GM23338 (cell line): Measurements from ENCODE around the gene CNGB1. TPM values are rescaled to one million over a fixed set of nuclear protein-coding genes. Genes with fewer than 3 reads are reported as not detected.

Experiments used
- ATAC-seq: fragments of 200-7000 bp; cut with Tn5 transposase; 3 replicates; pipeline ENCODE4 v1.9.1; 2020
- DNase-seq: peaks from one replicate; pipeline ENCODE4 v3.0.0-alpha.2; 2015; ENCODE audit warnings: low spot score
- H2AFZ ChIP-seq: fragments of 200-600 bp; sonication (generic); 2 replicates; pipeline ENCODE4 v1.8.0; 2016; ENCODE audit warnings: antibody characterized with exemption, mild to moderate bottlenecking, moderate library complexity
- H3F3A ChIP-seq: fragments of 200-600 bp; sonication (generic); replicated peaks from 2 replicates; pipeline ENCODE4 v1.8.0; 2017; ENCODE audit warnings: antibody characterized with exemption, mixed run types, low read depth
- H3K27ac ChIP-seq: fragments of 200-600 bp; sonication (generic); 2 replicates; pipeline ENCODE4 v1.6.1; 2016; ENCODE audit warnings: low read depth
- H3K27me3 ChIP-seq: fragments of 200-600 bp; sonication (generic); 2 replicates; pipeline ENCODE4 v1.8.0; 2016; ENCODE audit warnings: mild to moderate bottlenecking, mixed run types, moderate library complexity; ENCODE audit not compliant: insufficient read depth
- H3K36me3 ChIP-seq: fragments of 200-600 bp; sonication (generic); 2 replicates; pipeline ENCODE4 v1.8.0; 2016; ENCODE audit warnings: mild to moderate bottlenecking; ENCODE audit not compliant: insufficient read depth
- H3K4me1 ChIP-seq: fragments of 200-600 bp; sonication (generic); 2 replicates; pipeline ENCODE4 v1.8.0; 2016; ENCODE audit warnings: mild to moderate bottlenecking, moderate library complexity; ENCODE audit not compliant: insufficient read depth
- H3K4me2 ChIP-seq: fragments of 200-600 bp; sonication (generic); 2 replicates; pipeline ENCODE4 v1.7.1; 2017; ENCODE audit warnings: mixed run types
- H3K4me3 ChIP-seq: fragments of 200-600 bp; sonication (generic); 2 replicates; pipeline ENCODE4 v1.6.1; 2016; ENCODE audit warnings: mixed run types
- H3K79me2 ChIP-seq: fragments of 200-600 bp; sonication (generic); replicated peaks from 2 replicates; pipeline ENCODE4 v1.8.0; 2017; ENCODE audit warnings: mild to moderate bottlenecking; ENCODE audit not compliant: insufficient read depth
- H3K9me2 ChIP-seq: fragments of 200-600 bp; sonication (generic); 2 replicates; pipeline ENCODE4 v1.8.0; 2017; ENCODE audit not compliant: insufficient read depth
- H4K20me1 ChIP-seq: fragments of 200-600 bp; sonication (generic); replicated peaks from 2 replicates; pipeline ENCODE4 v1.8.0; 2017; ENCODE audit warnings: mild to moderate bottlenecking; ENCODE audit not compliant: insufficient read depth
- H3K27ac Mint-ChIP-seq: 2 replicates; pipeline ENCODE4 v1.8.0; 2020; ENCODE audit warnings: inconsistent platforms, mild to moderate bottlenecking, moderate library complexity, mixed read lengths
- H3K27me3 Mint-ChIP-seq: 3 replicates; pipeline ENCODE4 v1.8.0; 2022; ENCODE audit warnings: low read depth, mild to moderate bottlenecking, moderate library complexity, mixed read lengths, inconsistent platforms; ENCODE audit not compliant: insufficient read depth, poor library complexity
- H3K36me3 Mint-ChIP-seq: 3 replicates; pipeline ENCODE4 v1.8.0; 2021; ENCODE audit warnings: low read depth, mild to moderate bottlenecking, inconsistent platforms, moderate library complexity, mixed read lengths
- H3K4me1 Mint-ChIP-seq: 3 replicates; pipeline ENCODE4 v1.8.0; 2020; ENCODE audit warnings: mild to moderate bottlenecking, inconsistent platforms, mixed read lengths
- H3K4me3 Mint-ChIP-seq: 3 replicates; pipeline ENCODE4 v1.8.0; 2021; ENCODE audit warnings: moderate library complexity, mild to moderate bottlenecking, inconsistent platforms, mixed read lengths
- H3K9me3 Mint-ChIP-seq: 3 replicates; pipeline ENCODE4 v1.8.0; 2020; ENCODE audit warnings: moderate library complexity, mild to moderate bottlenecking, inconsistent platforms, mixed read lengths
- CREB1 ChIP-seq: fragments of 250-450 bp; sonication (Bioruptor Pico); IDR thresholded peaks from 2 replicates; pipeline ENCODE4 v1.5.0; 2020; ENCODE audit warnings: low read depth, mild to moderate bottlenecking, moderate library complexity
- CTCF ChIP-seq, 2 experiments: fragments of 200-600 bp in 1 of 2; sonication (generic) in 1 of 2; conservative IDR thresholded peaks; 2 replicates each; pipeline versions ENCODE4 v1.5.1 to v1.6.1; 2016 to 2017; ENCODE audit warnings: antibody characterized with exemption in 2 of 2, low read depth in 2 of 2, mild to moderate bottlenecking in 2 of 2, moderate library complexity in 1 of 2
- ETS1 ChIP-seq: IDR thresholded peaks from 2 replicates; pipeline ENCODE4 v1.6.1; 2016; ENCODE audit warnings: antibody characterized with exemption
- EZH2 ChIP-seq: fragments of 200-600 bp; sonication (generic); IDR thresholded peaks from one replicate; pipeline ENCODE4 v1.8.0; 2017; ENCODE audit warnings: antibody characterized with exemption, mild to moderate bottlenecking, low read depth; ENCODE audit not compliant: unreplicated experiment
- EZH2phosphoT487 ChIP-seq: fragments of 200-600 bp; sonication (generic); IDR thresholded peaks from one replicate; pipeline ENCODE4 v1.8.1; 2018; ENCODE audit warnings: antibody characterized with exemption; ENCODE audit not compliant: unreplicated experiment
- JUNB ChIP-seq: IDR thresholded peaks from one replicate; pipeline ENCODE4 v1.6.1; 2016; ENCODE audit warnings: antibody characterized with exemption; ENCODE audit not compliant: unreplicated experiment
- POLR2AphosphoS5 ChIP-seq: IDR thresholded peaks from 2 replicates; pipeline ENCODE4 v1.6.1; 2016; ENCODE audit warnings: antibody characterized with exemption, low read depth
- REST ChIP-seq: IDR thresholded peaks from one replicate; pipeline ENCODE4 v1.6.1; 2018; ENCODE audit warnings: antibody characterized with exemption; ENCODE audit not compliant: unreplicated experiment
- STAT1 ChIP-seq: IDR thresholded peaks from one replicate; pipeline ENCODE4 v1.6.1; 2016; ENCODE audit warnings: antibody characterized with exemption; ENCODE audit not compliant: unreplicated experiment
- ZNF114 ChIP-seq: fragments of 250-450 bp; sonication (Bioruptor Pico); IDR thresholded peaks from 2 replicates; pipeline ENCODE4 v1.5.0; 2020; ENCODE audit warnings: mild to moderate bottlenecking, moderate library complexity
- ZNF331 ChIP-seq: fragments of 250-450 bp; sonication (Bioruptor Pico); IDR thresholded peaks from 2 replicates; pipeline ENCODE4 v1.5.0; 2020; ENCODE audit warnings: low read depth, mild to moderate bottlenecking, moderate library complexity
- polyA plus RNA-seq: library from polyadenylated mRNA; unstranded; fragments of >200 nt; fragmentation: Nextera tagmentation; extraction: Ambion mirVana; gene quantifications from 2 replicates; pipeline ENCODE4 v1.2.1, GENCODE V29; 2016
- total RNA-seq: library from RNA; depleted of rRNA; stranded (reverse); fragments of >200 nt; shearing (Covaris generic); gene quantifications from 2 replicates; pipeline ENCODE4 v1.2.3, GENCODE V29; 2014

The CNGB1 gene
- total and polyA plus RNA-seq, 2 experiments from 2014 or later, result not detected

- Mint-ChIP-seq H3K4me3 (no peak overlapping the region), H3K27me3 (peaks cover 30% of the 10 kb centered on the region), H3K36me3 (no peaks in the 10 kb centered on the region), H3K27ac (no peak overlapping the region), H3K4me1 (peaks cover 9% of the 10 kb centered on the region; the same call in 2 of the 3 replicates), H3K9me3 (no peaks in the 10 kb centered on the region)
- TF ChIP-seq EZH2 (no peak), EZH2phosphoT487 (no peak), ZNF331 (CRISPR knock-in tag) (no peak), REST (no peak), POLR2AphosphoS5 (no peak), JUNB (no peak), CTCF (conservative IDR thresholded peaks at IDR 0.05; ENCODE audit: low read depth in 2 of 2) (no peak), ZNF114 (no peak)
- H3K79me2 ChIP-seq, result no peaks in the 10 kb centered on the region
- no peaks in the 10 kb centered on the region for H4K20me1 ChIP-seq
- no peak overlapping the region for H3K4me2 ChIP-seq
- H3K9me2 ChIP-seq, result no peaks in the 10 kb centered on the region
- DNase-seq (no peak), ATAC-seq (no peak)
- H3F3A ChIP-seq, result no peaks in the 10 kb centered on the region
- peaks cover 38% of the 10 kb centered on the region for H3K27me3 ChIP-seq
- H3K4me3 ChIP-seq, result no peak overlapping the region
- no peak overlapping the region for H3K27ac ChIP-seq
- peaks cover 6% of the 10 kb centered on the region; the same call in 1 of the 2 replicates for H3K4me1 ChIP-seq
- no peak overlapping the region for H2AFZ ChIP-seq
- H3K36me3 ChIP-seq, result no peaks in the 10 kb centered on the region
Measured at GRCh38 chr16:57982385-57982784, 11.5 kb upstream of the CNGB1 start.

- Histone ChIP-seq H3K4me2 (no peak overlapping the region), H3K4me1 (peaks cover 6% of the 10 kb centered on the region; the same call in 1 of the 2 replicates), H3K36me3 (no peaks in the 10 kb centered on the region), H2AFZ (no peak overlapping the region), H3K27ac (no peak overlapping the region), H3K79me2 (no peaks in the 10 kb centered on the region), H3F3A (no peaks in the 10 kb centered on the region), H4K20me1 (no peaks in the 10 kb centered on the region), H3K27me3 (peaks cover 30% of the 10 kb centered on the region), H3K4me3 (no peak overlapping the region), H3K9me2 (no peaks in the 10 kb centered on the region)
- H3K36me3 Mint-ChIP-seq, result no peaks in the 10 kb centered on the region
- peaks cover 9% of the 10 kb centered on the region; the same call in 2 of the 3 replicates for H3K4me1 Mint-ChIP-seq
- no peak for DNase-seq
- no peak overlapping the region for H3K27ac Mint-ChIP-seq
- no peaks in the 10 kb centered on the region for H3K9me3 Mint-ChIP-seq
- no peak for ATAC-seq
- peaks cover 30% of the 10 kb centered on the region for H3K27me3 Mint-ChIP-seq
- TF ChIP-seq JUNB, result no peak
- TF ChIP-seq STAT1, result no peak
- TF ChIP-seq EZH2, result no peak
- no peak for TF ChIP-seq ETS1
- TF ChIP-seq POLR2AphosphoS5, result no peak
- no peak for TF ChIP-seq ZNF331 (CRISPR knock-in tag)
- TF ChIP-seq CREB1 (CRISPR knock-in tag), result no peak
- TF ChIP-seq REST, result no peak
- H3K4me3 Mint-ChIP-seq, result no peak overlapping the region
Measured at GRCh38 chr16:57981636-57982035, 10.7 kb upstream of the CNGB1 start.
